Kidney epithelial cell (primary cell): ENCODE data around the gene PRR5L. TPM values are rescaled to one million over a fixed set of nuclear protein-coding genes. Genes with fewer than 3 reads are reported as not detected.

ENCODE experiments used
- DNase-seq: peaks from one replicate; pipeline ENCODE4 v3.0.0-alpha.2; 2010; ENCODE audit warnings: low read depth
- H3K27me3 ChIP-seq: 2 replicates; pipeline ENCODE4 v1.6.0; 2011; ENCODE audit warnings: low read length; ENCODE audit not compliant: control insufficient read depth, insufficient read depth
- H3K36me3 ChIP-seq: 2 replicates; pipeline ENCODE4 v1.5.1; 2011; ENCODE audit warnings: low read length; ENCODE audit not compliant: control insufficient read depth, insufficient read depth
- H3K4me3 ChIP-seq: 2 replicates; pipeline ENCODE4 v1.5.1; 2011; ENCODE audit warnings: low read depth, mild to moderate bottlenecking, control low read depth, low read length
- total RNA-seq: library from RNA; depleted of rRNA; stranded (reverse); fragments of >200 nt; gene quantifications from 2 replicates; pipeline ENCODE4 v1.2.3, GENCODE V29; 2015
- TF ChIP-seq, protein P1 (sequence below): IDR thresholded peaks from 2 replicates; pipeline ENCODE4 v1.5.1; 2011; ENCODE audit warnings: mild to moderate bottlenecking, moderate library complexity, low read length, control low read depth, inconsistent platforms; ENCODE audit not compliant: insufficient read depth, poor library complexity, severe bottlenecking

The PRR5L gene
- total RNA-seq, 1 donor from 2014 or later: 15.9 TPM

DNA sequence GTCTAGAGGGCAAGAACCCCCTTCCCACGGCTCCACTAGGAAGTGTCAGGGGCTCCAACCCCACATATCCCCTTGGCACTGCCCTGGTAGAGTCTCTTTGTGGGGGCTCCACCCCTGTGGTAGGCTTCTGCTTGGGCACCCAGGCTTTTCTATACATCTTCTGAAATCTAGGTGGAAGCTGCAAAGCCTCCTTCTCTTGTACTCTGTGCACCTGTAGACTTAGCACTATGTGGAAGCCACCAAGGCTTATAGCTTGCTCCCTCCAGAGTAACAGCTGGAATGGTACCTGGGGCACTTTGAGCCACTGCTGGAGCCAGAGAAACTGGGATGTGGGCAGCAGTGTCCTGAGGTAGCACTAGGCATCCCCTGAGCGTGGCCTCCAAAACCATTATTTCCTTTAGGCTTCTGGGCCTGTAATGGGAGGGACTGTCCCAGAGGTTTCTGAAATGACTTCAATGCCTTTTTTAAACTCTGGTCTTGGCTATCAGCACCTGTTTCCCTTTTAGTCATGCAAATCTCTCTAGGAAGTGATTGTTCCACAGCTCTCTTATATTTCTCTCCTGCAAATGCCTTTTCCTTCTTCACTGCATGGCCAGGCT is 145.6 kb downstream of the PRR5L start:
- H3K36me3 ChIP-seq: no peaks in the 10 kb centered on the region
- no peaks in the 10 kb centered on the region for H3K27me3 ChIP-seq
- no peak for DNase-seq
- TF ChIP-seq, protein P1, sequence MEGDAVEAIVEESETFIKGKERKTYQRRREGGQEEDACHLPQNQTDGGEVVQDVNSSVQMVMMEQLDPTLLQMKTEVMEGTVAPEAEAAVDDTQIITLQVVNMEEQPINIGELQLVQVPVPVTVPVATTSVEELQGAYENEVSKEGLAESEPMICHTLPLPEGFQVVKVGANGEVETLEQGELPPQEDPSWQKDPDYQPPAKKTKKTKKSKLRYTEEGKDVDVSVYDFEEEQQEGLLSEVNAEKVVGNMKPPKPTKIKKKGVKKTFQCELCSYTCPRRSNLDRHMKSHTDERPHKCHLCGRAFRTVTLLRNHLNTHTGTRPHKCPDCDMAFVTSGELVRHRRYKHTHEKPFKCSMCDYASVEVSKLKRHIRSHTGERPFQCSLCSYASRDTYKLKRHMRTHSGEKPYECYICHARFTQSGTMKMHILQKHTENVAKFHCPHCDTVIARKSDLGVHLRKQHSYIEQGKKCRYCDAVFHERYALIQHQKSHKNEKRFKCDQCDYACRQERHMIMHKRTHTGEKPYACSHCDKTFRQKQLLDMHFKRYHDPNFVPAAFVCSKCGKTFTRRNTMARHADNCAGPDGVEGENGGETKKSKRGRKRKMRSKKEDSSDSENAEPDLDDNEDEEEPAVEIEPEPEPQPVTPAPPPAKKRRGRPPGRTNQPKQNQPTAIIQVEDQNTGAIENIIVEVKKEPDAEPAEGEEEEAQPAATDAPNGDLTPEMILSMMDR: no peak
- H3K4me3 ChIP-seq: no peak overlapping the region

DNA sequence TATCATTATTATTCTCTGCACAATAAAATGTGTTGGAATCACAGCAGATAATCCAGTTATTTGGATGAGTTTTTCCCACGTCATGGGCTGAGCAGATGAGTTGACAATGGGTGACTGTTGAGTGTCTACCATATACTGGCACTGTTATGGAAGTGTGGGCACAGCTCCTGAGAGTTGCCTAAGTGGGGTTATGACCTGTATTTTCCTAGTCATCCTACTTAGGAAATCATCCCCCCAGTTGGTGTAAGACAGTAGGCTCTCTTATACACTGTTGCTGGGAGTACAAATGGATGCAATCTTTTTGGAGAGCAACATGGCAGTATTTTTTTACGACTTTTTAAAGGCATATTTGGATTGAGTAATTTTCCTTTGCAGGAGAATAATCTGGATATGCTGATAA is 147.6 kb downstream of the PRR5L start:
- no peak for DNase-seq
- TF ChIP-seq, protein P1: no peak
- Histone ChIP-seq H3K27me3 (no peaks in the 10 kb centered on the region), H3K36me3 (no peaks in the 10 kb centered on the region), H3K4me3 (no peak overlapping the region)

DNA sequence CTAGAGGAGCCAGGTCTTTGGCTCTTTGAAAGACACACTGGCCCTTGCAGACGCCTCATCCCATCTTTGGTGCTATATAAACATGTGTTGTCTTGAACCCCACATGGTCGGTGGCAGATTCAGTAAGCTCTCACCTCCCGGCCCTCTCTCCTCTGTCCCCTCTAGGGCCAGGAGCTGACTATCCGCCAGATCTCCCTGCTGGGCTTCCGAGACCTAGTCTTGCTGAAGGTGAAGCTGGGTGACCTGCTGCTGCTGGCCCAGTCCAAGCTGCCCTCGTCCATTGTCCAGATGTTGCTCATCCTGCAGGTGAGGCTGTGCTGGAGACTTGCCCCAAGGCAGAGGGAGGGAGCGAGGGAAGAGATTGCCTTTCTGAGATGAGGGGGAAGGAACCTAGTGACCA is 150.0 kb downstream of the PRR5L start:
- TF ChIP-seq, protein P1: no peak
- Histone ChIP-seq H3K36me3 (peaks cover 3% of the 10 kb centered on the region), H3K4me3 (no peak overlapping the region), H3K27me3 (no peaks in the 10 kb centered on the region)
- DNase-seq: no peak

DNA sequence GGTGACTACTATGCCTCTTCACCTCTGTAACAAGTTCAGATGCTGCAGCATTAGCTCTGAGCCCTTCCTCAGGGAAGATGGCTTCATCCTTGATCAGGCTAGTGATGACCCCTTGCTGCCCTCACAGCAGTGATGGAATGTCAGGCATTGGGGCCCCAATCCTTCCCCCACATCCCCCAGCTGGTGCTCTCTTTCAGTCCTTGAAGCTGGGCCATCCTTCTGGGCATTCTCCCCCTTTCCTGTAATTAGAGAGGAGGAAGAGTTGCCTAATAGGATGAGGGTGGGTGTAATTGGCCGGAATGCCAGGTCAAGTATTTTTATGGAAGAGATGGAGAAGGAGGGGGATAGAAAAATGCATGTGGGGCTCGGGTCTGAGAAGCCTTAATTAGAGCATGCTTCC is 151.4 kb downstream of the PRR5L start:
- no peak for DNase-seq
- H3K4me3 ChIP-seq: no peak overlapping the region
- H3K27me3 ChIP-seq: no peaks in the 10 kb centered on the region
- peaks cover 6% of the 10 kb centered on the region for H3K36me3 ChIP-seq
- TF ChIP-seq, protein P1: no peak

DNA sequence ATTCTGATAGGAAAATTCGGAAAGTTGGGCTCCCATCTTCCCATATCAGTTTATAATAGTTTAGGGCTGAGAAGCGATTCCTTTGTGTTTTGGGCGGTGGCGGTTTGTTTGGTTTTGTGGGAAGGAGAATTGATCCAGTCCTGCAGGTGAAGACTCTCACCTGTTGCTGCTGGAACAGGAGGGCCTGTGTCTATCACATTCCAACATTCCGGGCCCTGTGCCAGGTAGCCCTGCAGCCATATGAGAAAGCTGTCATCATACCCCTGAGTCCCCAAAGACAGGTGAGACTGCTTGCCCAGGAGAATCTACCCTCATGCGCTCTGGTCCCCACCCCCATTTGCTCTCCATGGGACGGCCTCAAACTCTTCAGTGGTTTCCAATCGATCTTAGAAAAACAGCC is 151.9 kb downstream of the PRR5L start:
- TF ChIP-seq, protein P1: no peak
- Histone ChIP-seq H3K36me3 (peaks cover 6% of the 10 kb centered on the region), H3K4me3 (no peak overlapping the region), H3K27me3 (no peaks in the 10 kb centered on the region)
- DNase-seq: no peak

DNA sequence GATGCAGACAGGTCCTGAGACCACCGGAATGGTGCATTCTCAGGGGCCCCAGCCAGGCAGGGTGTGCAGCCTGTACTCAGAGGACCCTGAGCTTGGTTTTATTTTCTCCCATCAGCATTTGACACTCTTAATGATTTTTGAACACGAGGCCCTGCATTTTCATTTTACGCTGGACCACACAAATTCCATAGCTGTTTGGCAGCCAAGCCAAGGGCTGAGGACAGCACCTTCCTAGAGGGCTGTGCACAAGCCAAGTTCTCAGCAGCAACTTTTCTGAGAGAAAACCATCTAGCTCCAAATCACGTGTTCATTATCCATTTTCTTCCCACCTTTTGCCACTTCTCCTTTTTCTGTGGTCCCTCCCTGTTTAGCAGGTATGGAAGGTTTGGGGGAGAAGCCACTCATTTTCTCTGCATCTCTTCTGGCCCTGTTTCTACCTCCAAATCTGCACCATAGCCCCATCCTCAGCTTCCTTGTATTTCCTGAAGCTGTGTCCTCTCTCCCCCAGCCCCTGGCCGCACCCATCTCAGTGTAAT is 153.5 kb downstream of the PRR5L start:
- Histone ChIP-seq H3K4me3 (no peak overlapping the region), H3K27me3 (no peaks in the 10 kb centered on the region), H3K36me3 (peaks cover 7% of the 10 kb centered on the region)
- TF ChIP-seq, protein P1: no peak
- DNase-seq: no peak
